Lower lobe of right lung (tissue), 2 donors: Measurements from ENCODE around the gene KRTAP5-6. TPM values are rescaled to one million over a fixed set of nuclear protein-coding genes. Genes with fewer than 3 reads are reported as not detected.

ENCODE experiments used
- ATAC-seq, 2 donors: fragments of 200-7000 bp; cut with Tn5 transposase; one replicate each; pipeline ENCODE4 v1.9.1; 2020 to 2022; ENCODE audit warnings: mild to moderate bottlenecking in 2 of 2, moderate library complexity in 2 of 2
- DNase-seq: peaks from one replicate; pipeline ENCODE4 v3.0.0-alpha.2; 2020
- H3K27ac ChIP-seq: fragments of 200-600 bp; one replicate; pipeline ENCODE4 v1.8.0; 2022
- H3K27me3 ChIP-seq: fragments of 200-600 bp; one replicate; pipeline ENCODE4 v1.8.0; 2022; ENCODE audit warnings: low read depth
- H3K36me3 ChIP-seq: fragments of 200-600 bp; one replicate; pipeline ENCODE4 v1.8.0; 2022; ENCODE audit warnings: mild to moderate bottlenecking
- H3K4me1 ChIP-seq: fragments of 200-600 bp; one replicate; pipeline ENCODE4 v1.8.0; 2022
- H3K4me3 ChIP-seq: fragments of 200-600 bp; one replicate; pipeline ENCODE4 v1.8.0; 2022; ENCODE audit warnings: mild to moderate bottlenecking
- H3K9me3 ChIP-seq: fragments of 200-600 bp; one replicate; pipeline ENCODE4 v1.8.0; 2022
- intact Hi-C: fragments of 100-400 bp; cut with DNase I; formaldehyde crosslinking; loops from one replicate; pipeline ENCODE4 v1.11.0; 2022
- total RNA-seq: library from RNA; stranded (reverse); fragmentation: NEBNext Ultra II Directional; extraction: Animal tissue kit (Norgen Biotek cat#: 25700); gene quantifications from one replicate; pipeline ENCODE4 v1.2.1, GENCODE V29; 2021
- TF ChIP-seq, protein P1 (sequence below): fragments of 200-600 bp; IDR thresholded peaks from one replicate; pipeline ENCODE4 v1.8.0; 2022; ENCODE audit warnings: antibody characterized with exemption, mild to moderate bottlenecking
- donor health status: DM: no; HTN: yes; CAD: no; lungs with severe emphysema.

Gene KRTAP5-6
- total RNA-seq, 1 donor from 2014 or later: not detected

DNA sequence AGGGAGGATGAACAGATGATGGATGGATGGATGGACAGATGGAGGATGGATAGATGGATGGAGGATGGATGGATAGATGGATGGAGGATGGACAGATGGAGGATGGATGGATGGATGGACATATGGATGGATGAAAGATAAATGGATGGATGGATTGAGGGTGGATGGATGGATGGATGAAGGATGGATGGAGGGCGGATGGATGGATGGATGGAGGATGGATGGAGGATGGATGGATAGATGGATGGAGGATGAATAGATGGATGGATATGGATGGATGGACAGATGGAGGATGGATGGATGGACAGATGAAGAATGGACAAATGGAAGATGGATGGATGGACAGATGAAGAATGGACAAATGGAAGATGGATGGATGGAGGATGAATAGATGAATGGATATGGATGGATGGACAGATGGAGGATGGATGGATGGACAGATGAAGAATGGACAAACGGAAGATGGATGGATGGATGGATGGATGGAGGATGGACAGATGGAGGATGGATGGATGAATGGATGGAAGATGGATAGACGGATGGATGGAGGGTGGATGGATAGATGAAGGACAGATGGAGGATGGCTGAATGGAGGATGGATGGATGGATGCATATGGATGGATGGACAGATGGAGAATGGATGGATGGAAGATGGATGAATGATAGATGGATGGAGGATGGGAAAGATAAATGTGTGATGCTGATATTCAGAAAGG is 46.0 kb downstream of the KRTAP5-6 start:
- Histone ChIP-seq H3K27me3 (peaks cover 3% of the 10 kb centered on the region), H3K27ac (no peak overlapping the region), H3K36me3 (no peaks in the 10 kb centered on the region), H3K4me3 (no peak overlapping the region), H3K9me3 (no peaks in the 10 kb centered on the region), H3K4me1 (no peaks in the 10 kb centered on the region)
- intact Hi-C loops: no loop called here
- TF ChIP-seq, protein P1, sequence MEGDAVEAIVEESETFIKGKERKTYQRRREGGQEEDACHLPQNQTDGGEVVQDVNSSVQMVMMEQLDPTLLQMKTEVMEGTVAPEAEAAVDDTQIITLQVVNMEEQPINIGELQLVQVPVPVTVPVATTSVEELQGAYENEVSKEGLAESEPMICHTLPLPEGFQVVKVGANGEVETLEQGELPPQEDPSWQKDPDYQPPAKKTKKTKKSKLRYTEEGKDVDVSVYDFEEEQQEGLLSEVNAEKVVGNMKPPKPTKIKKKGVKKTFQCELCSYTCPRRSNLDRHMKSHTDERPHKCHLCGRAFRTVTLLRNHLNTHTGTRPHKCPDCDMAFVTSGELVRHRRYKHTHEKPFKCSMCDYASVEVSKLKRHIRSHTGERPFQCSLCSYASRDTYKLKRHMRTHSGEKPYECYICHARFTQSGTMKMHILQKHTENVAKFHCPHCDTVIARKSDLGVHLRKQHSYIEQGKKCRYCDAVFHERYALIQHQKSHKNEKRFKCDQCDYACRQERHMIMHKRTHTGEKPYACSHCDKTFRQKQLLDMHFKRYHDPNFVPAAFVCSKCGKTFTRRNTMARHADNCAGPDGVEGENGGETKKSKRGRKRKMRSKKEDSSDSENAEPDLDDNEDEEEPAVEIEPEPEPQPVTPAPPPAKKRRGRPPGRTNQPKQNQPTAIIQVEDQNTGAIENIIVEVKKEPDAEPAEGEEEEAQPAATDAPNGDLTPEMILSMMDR: no peak
- DNase-seq (no peak), ATAC-seq (no peak)

DNA sequence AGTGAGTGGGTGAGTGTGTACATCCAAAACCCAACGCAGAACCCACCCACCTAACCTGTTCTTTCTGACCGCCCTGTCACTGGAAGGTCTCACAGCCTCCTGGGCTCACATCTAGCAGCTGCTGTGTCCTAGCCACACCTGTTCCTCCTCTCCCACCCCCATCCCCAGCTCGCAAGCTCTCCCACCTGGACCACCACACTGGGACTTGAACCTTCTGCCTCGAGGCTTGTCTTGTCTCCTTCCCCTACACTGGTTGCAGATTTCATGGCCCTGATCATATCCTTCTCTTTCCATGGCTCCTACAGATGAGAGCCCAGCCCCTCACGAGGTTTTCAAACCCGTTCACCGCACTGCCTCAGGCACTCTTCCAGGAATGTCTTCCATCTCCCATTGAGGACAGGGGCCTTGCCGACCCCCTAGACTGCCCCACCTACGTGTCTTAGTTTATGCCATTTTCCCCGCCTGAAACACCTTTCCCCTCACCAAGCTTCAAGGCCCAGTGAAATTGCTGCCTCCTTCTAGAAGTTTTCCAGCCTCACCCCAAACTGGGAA is 46.7 kb downstream of the KRTAP5-6 start:
- H3K27me3 ChIP-seq: peaks cover 9% of the 10 kb centered on the region
- H3K27ac ChIP-seq: no peak overlapping the region
- no peaks in the 10 kb centered on the region for H3K36me3 ChIP-seq
- no peak overlapping the region for H3K4me3 ChIP-seq
- H3K4me1 ChIP-seq: no peaks in the 10 kb centered on the region
- ATAC-seq (no peak), DNase-seq (no peak)
- no peaks in the 10 kb centered on the region for H3K9me3 ChIP-seq
- intact Hi-C loops: no loop called here
- TF ChIP-seq, protein P1: no peak

GRCh38 chr11:1744137-1744886 is 47.3 kb downstream of the KRTAP5-6 start:
- H3K9me3 ChIP-seq: no peaks in the 10 kb centered on the region
- ATAC-seq (no peak), DNase-seq (no peak)

DNA sequence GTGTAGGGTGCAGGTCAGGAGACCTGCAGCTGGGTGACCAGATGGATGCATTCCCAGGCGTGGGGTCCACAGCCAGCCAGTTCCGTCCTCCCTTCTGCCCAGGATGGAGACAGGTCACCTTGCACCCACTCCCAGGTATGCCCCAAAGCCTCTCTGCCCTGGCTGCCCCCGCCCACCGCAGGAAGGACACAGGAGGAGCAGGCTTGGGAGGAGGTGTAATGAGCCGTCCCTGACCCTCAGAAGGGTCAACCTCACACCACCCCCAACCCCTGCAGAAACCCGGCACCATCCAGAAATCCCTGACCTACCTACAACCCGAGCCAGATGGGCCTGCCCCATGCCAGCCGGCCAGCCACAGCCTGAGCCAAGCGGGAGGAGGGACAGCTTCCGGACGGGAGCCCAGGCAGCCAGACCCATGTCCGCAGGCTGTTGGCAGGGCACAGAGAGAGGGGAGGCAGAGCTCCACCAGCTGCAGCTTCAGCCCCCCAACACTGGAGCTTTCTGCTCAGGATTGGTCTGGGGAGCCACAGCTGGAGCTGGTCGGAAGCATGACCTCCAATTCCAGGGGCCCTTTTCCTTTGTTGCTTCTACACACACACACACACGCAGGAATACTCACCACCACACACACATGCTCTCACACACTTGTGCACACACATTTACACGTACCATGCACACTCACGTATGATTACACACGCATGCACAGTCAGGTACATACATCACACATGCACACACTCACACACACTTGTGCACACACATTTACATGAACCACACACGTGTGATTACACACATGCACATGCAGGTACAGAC is 48.1 kb downstream of the KRTAP5-6 start:
- intact Hi-C loops: no loop called here
- no peak overlapping the region for H3K4me3 ChIP-seq
- no peaks in the 10 kb centered on the region for H3K9me3 ChIP-seq
- DNase-seq (no peak), ATAC-seq (no peak)
- H3K27ac ChIP-seq: no peak overlapping the region
- peaks cover 9% of the 10 kb centered on the region for H3K4me1 ChIP-seq
- H3K36me3 ChIP-seq: no peaks in the 10 kb centered on the region
- peaks cover 22% of the 10 kb centered on the region for H3K27me3 ChIP-seq
- TF ChIP-seq, protein P1: no peak

More at GRCh38 chr11:1744137-1744886, 47.3 kb downstream of the KRTAP5-6 start:
- TF ChIP-seq, protein P1: no peak
- Histone ChIP-seq H3K27me3 (peaks cover 15% of the 10 kb centered on the region), H3K36me3 (no peaks in the 10 kb centered on the region), H3K4me1 (peaks cover 3% of the 10 kb centered on the region), H3K4me3 (no peak overlapping the region), H3K27ac (no peak overlapping the region)
- intact Hi-C loops: no loop called here

DNA sequence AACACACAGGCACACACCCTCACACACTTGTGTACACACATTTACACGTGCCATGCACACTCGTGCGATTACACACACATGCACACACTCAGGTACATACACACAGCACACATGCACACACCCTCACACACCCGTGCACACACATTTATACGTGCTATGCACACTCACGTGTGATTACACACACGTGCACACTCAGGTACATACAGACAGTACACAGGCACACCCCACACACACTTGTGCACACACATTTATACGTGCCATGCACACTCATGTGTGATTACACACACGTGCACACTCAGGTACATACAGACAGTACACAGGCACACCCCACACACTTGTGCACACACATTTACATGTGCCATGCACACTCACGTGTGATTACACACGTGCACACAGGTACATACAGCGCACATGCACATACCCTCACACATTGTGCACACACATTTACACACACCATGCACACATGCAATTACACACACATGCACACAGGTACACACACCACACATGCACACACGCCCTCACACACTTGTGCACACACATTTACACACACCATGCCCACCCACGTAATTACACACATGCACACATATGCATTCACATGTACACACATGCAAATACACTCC is 48.8 kb downstream of the KRTAP5-6 start:
- TF ChIP-seq, protein P1: no peak
- intact Hi-C loops: no loop called here
- H3K27me3 ChIP-seq: peaks cover 22% of the 10 kb centered on the region

More for the DNA sequence above, 48.8 kb downstream of the KRTAP5-6 start:
- ATAC-seq: no peak
- no peak overlapping the region for H3K4me3 ChIP-seq
- DNase-seq: no peak
- H3K9me3 ChIP-seq: no peaks in the 10 kb centered on the region
- H3K4me1 ChIP-seq: peaks cover 15% of the 10 kb centered on the region
- H3K27ac ChIP-seq: no peak overlapping the region
- H3K36me3 ChIP-seq: no peaks in the 10 kb centered on the region
